ENCODE data around the gene MGAT4A. TPM values are rescaled to one million over a fixed set of nuclear protein-coding genes. Genes with fewer than 3 reads are reported as not detected.

The MGAT4A gene
- total and polyA plus RNA-seq, 9 donors = 3.9 to 14.7 (median 12.6) TPM

GRCh38 chr2:98697651-98698337 lies 33.1 kb downstream of the MGAT4A start:
- no peak for DNase-seq
- intact Hi-C loops (cut with DNase I) = no loop called here
- 77 to 85% (median 84%) methylated on average over 5 of the region's 5 CpGs for WGBS, 3 donors
- Histone ChIP-seq H3K27me3 (no peaks in the 10 kb centered on the region), H3K4me3 (no peak overlapping the region), H3K9me3 (no peaks in the 10 kb centered on the region), H3K36me3 (no peaks in the 10 kb centered on the region), H3K27ac (no peak overlapping the region), H3K4me1 (ENCODE audit: insufficient read depth) (peaks cover 3% of the 10 kb centered on the region)
- TF ChIP-seq EP300 (IDR thresholded peaks at IDR 0.05) (no peak), CTCF (IDR thresholded peaks at IDR 0.05) (no peak), POLR2A (IDR thresholded peaks at IDR 0.05) (no peak)

GRCh38 chr2:98696200-98696599 lies 34.7 kb downstream of the MGAT4A start:
- H3K27ac ChIP-seq = no peak overlapping the region
- no peak for DNase-seq
- 91 to 94% (median 93%) methylated on average over 4 of the region's 4 CpGs for WGBS, 3 donors
- no peaks in the 10 kb centered on the region for H3K36me3 ChIP-seq
- H3K9me3 ChIP-seq = no peaks in the 10 kb centered on the region
- no peaks in the 10 kb centered on the region for H3K4me1 ChIP-seq (ENCODE audit: insufficient read depth)
- intact Hi-C loops (cut with DNase I) = no loop called here
- H3K4me3 ChIP-seq = no peak overlapping the region
- H3K27me3 ChIP-seq = no peaks in the 10 kb centered on the region
- TF ChIP-seq EP300 (IDR thresholded peaks at IDR 0.05) (no peak), CTCF (IDR thresholded peaks at IDR 0.05) (no peak), POLR2A (IDR thresholded peaks at IDR 0.05) (no peak)

- H3K4me3 ChIP-seq = no peak overlapping the region
- intact Hi-C loops (cut with DNase I) = no loop called here
- H3K4me1 ChIP-seq (ENCODE audit: insufficient read depth) = no peaks in the 10 kb centered on the region
- DNase-seq = no peak
- H3K27me3 ChIP-seq = no peaks in the 10 kb centered on the region
- no peak overlapping the region for H3K27ac ChIP-seq
- no peaks in the 10 kb centered on the region for H3K9me3 ChIP-seq
- TF ChIP-seq CTCF (IDR thresholded peaks at IDR 0.05) (no peak), EP300 (IDR thresholded peaks at IDR 0.05) (no peak), POLR2A (IDR thresholded peaks at IDR 0.05) (no peak)
- 92 to 98% (median 95%) methylated on average over 3 of the region's 3 CpGs for WGBS, 3 donors
- H3K36me3 ChIP-seq = no peaks in the 10 kb centered on the region
These were observed 35.7 kb downstream of the MGAT4A start for GRCh38 chr2:98695255-98695654.

- 91 to 94% (median 93%) methylated on average over 5 of the region's 5 CpGs for WGBS, 3 donors
- Histone ChIP-seq H3K36me3 (no peaks in the 10 kb centered on the region), H3K4me3 (no peak overlapping the region), H3K27ac (no peak overlapping the region), H3K4me1 (ENCODE audit: insufficient read depth) (no peaks in the 10 kb centered on the region), H3K27me3 (no peaks in the 10 kb centered on the region), H3K9me3 (no peaks in the 10 kb centered on the region)
- intact Hi-C loops (cut with DNase I) = no loop called here
- DNase-seq = no peak
- TF ChIP-seq EP300 (IDR thresholded peaks at IDR 0.05) = no peak
- TF ChIP-seq POLR2A (IDR thresholded peaks at IDR 0.05) = no peak
- no peak for TF ChIP-seq CTCF (IDR thresholded peaks at IDR 0.05)
These were observed 37.5 kb downstream of the MGAT4A start for GRCh38 chr2:98693477-98693876.
